Heart left ventricle (tissue), 16 donors: Measurements from ENCODE around the gene IFI27. TPM values are rescaled to one million over a fixed set of nuclear protein-coding genes. Genes with fewer than 3 reads are reported as not detected.

Experiments
- ATAC-seq, 4 donors: fragments of 200-7000 bp; cut with Tn5 transposase; one replicate each; pipeline ENCODE4 v1.9.1; 2020 to 2022; ENCODE audit warnings: moderate library complexity in 4 of 4, mild to moderate bottlenecking in 3 of 4, moderate number of reproducible peaks in 1 of 4
- DNase-seq, 5 donors: peaks; one replicate each; pipeline ENCODE4 v3.0.0-alpha.2; 2020
- H3K27ac ChIP-seq, 12 donors: fragments of 200-600 bp; sonication (generic) in 4 of 12; one replicate each; pipeline versions ENCODE4 v1.5.0 to v1.8.0; 2016 to 2022; ENCODE audit warnings: mild to moderate bottlenecking in 2 of 12
- H3K27me3 ChIP-seq, 9 donors: fragments of 200-600 bp; sonication (generic) in 2 of 9; one replicate each; pipeline versions ENCODE4 v1.5.1 to v1.8.0; 2016 to 2022; ENCODE audit warnings: mild to moderate bottlenecking in 3 of 9
- H3K36me3 ChIP-seq, 9 donors: fragments of 200-600 bp; sonication (generic) in 2 of 9; one replicate each; pipeline versions ENCODE4 v1.5.0 to v1.8.0; 2018 to 2022; ENCODE audit warnings: mild to moderate bottlenecking in 2 of 9
- H3K4me1 ChIP-seq, 12 donors: fragments of 200-600 bp; sonication (generic) in 4 of 12; one replicate each; pipeline versions ENCODE4 v1.5.0 to v1.8.0; 2016 to 2022; ENCODE audit warnings: mild to moderate bottlenecking in 3 of 12
- H3K4me3 ChIP-seq, 12 donors: fragments of 200-600 bp; sonication (generic) in 4 of 12; one replicate each; pipeline versions ENCODE4 v1.5.0 to v1.8.0; 2017 to 2022; ENCODE audit warnings: mild to moderate bottlenecking in 9 of 12, moderate library complexity in 4 of 12
- H3K9me3 ChIP-seq, 12 donors: fragments of 200-600 bp; sonication (generic) in 4 of 12; one replicate each; pipeline versions ENCODE4 v1.5.0 to v1.8.0; 2016 to 2022; ENCODE audit warnings: mild to moderate bottlenecking in 1 of 12
- CTCF ChIP-seq, 12 donors: fragments of 200-600 bp; sonication (generic) in 4 of 12; IDR thresholded peaks; one replicate each; pipeline versions ENCODE4 v1.5.0 to v1.8.0; 2018 to 2022; ENCODE audit warnings: antibody characterized with exemption in 12 of 12, mild to moderate bottlenecking in 5 of 12
- POLR2A ChIP-seq, 2 donors: fragments of 450-650 bp; IDR thresholded peaks; one replicate each; pipeline ENCODE4 v1.6.1; 2017; ENCODE audit warnings: antibody characterized with exemption in 2 of 2, mild to moderate bottlenecking in 2 of 2, moderate library complexity in 2 of 2
- WGBS, 4 donors: extraction: QIAGEN DNeasy Blood & Tissue Kit in 2 of 4; methylation state at CpG; one replicate each; pipeline versions ENCODE4 v1.1.5 to v1.1.7; 2013 to 2018; 5-methylcytosine and 5-hydroxymethylcytosine counted together
- intact Hi-C, 10 donors: fragments of 100-400 bp; cut with DNase I; formaldehyde crosslinking; loops; one replicate each; pipeline versions ENCODE4 v1.11.1 to v1.14.2; 2022
- polyA plus RNA-seq, 2 donors: library from polyadenylated mRNA; stranded (reverse); fragments of 200-250 nt; gene quantifications; one replicate each; pipeline ENCODE4 v1.2.3, GENCODE V29; 2013
- total RNA-seq, 9 donors: library from RNA; depleted of rRNA in 2 of 9; stranded (reverse); fragments of >200 nt in 2 of 9; fragmentation: NEBNext Ultra II Directional in 3 of 9; extraction: Animal tissue kit (Norgen Biotek cat#: 25700) in 3 of 9; gene quantifications; one replicate each; pipeline versions ENCODE4 v1.1.0 to v1.2.4, GENCODE V29; 2016 to 2023
- donor health status: ischemic (EF 13 %, LVEDD 7.1; RV severe dilation, severe dysfunction).
- donor health status: healthy with polysubstance abuse.
- donor health status: DM: no; HTN: yes; CAD: no.
- donor health status: DM: no; HTN: no; CAD: no.
- donor health status: ischemic (EF 25% LVEDD 6.9; RV normal size, moderate dysfunction).
- donor health status: ischemic (EF 25% LVEDD 5.7; RV mildly dilated, moderate dysfunction).
- donor health status: healthy.
- donor health status: DM: yes; HTN: yes; CAD: no.
- donor health status: ischemic (EF 35%, LVEDD 5.7; RV mildly dilated, moderate dysfunction).
- donor health status: nonischemic (EF 11% LVEDD 7.7; RV severe dilation, severe dysfunction).
- donor health status: DM: yes; HTN: yes; CAD: no.
- donor health status: PGD.
- donor health status: ischemic (EF 29% LVEDD 5.4; RV normal size, mild dysfunction).
- donor health status: nonischemic (EF 23%, LVEDD 6.1; RV moderate dilation, normal function).

IFI27 gene
- total and polyA plus RNA-seq, 11 donors, result 135 to 469 (median 262) TPM

GRCh38 chr14:94101748-94102147, 8.8 kb upstream of the IFI27 start:
- Histone ChIP-seq H3K9me3 (no peaks in the 10 kb centered on the region), H3K27ac (no peak overlapping the region), H3K4me1 (no peaks in the 10 kb centered on the region), H3K4me3 (no peak overlapping the region), H3K27me3 (no peaks in the 10 kb centered on the region), H3K36me3 (peaks cover 0 to 7% (median 0%) of the 10 kb centered on the region in 9 donors)
- 86 to 96% (median 94%) methylated on average over 7 to 10 of the region's 10 CpGs for WGBS, 4 donors
- intact Hi-C loops, result no loop called here
- ATAC-seq, result peak in 1 of 4 donors; percentile 21
- no peak for DNase-seq
- TF ChIP-seq CTCF (IDR thresholded peaks at IDR 0.05) (no peak), POLR2A (IDR thresholded peaks at IDR 0.05) (no peak)

GRCh38 chr14:94102768-94103482, 7.6 kb upstream of the IFI27 start:
- intact Hi-C loops, result no loop called here
- Histone ChIP-seq H3K27ac (no peak overlapping the region), H3K4me3 (no peak overlapping the region), H3K9me3 (no peaks in the 10 kb centered on the region), H3K36me3 (no peaks in the 10 kb centered on the region), H3K4me1 (no peaks in the 10 kb centered on the region), H3K27me3 (no peaks in the 10 kb centered on the region)
- no peak for TF ChIP-seq POLR2A (IDR thresholded peaks at IDR 0.05)
- DNase-seq (no peak), ATAC-seq (no peak)
- 87 to 91% (median 89%) methylated on average over 7 to 8 of the region's 8 CpGs for WGBS, 4 donors

GRCh38 chr14:94103554-94104150, 6.9 kb upstream of the IFI27 start:
- DNase-seq (no peak), ATAC-seq (no peak)
- H3K27me3 ChIP-seq, result no peaks in the 10 kb centered on the region
- 62 to 77% (median 67%) methylated on average over 7 of the region's 7 CpGs for WGBS, 4 donors
- H3K4me3 ChIP-seq, result no peak overlapping the region
- no peak overlapping the region for H3K27ac ChIP-seq
- no peaks in the 10 kb centered on the region for H3K36me3 ChIP-seq
- intact Hi-C loops, result no loop called here
- no peaks in the 10 kb centered on the region for H3K9me3 ChIP-seq
- TF ChIP-seq CTCF (IDR thresholded peaks at IDR 0.05) (no peak), POLR2A (IDR thresholded peaks at IDR 0.05) (no peak)
- no peaks in the 10 kb centered on the region for H3K4me1 ChIP-seq

- no peak for ATAC-seq
- DNase-seq, result no peak
- intact Hi-C loops, result no loop called here
- Histone ChIP-seq H3K27ac (no peak overlapping the region), H3K4me3 (no peak overlapping the region), H3K9me3 (no peaks in the 10 kb centered on the region), H3K36me3 (no peaks in the 10 kb centered on the region), H3K27me3 (no peaks in the 10 kb centered on the region), H3K4me1 (peaks cover 0 to 7% (median 4%) of the 10 kb centered on the region in 12 donors)
- TF ChIP-seq CTCF (IDR thresholded peaks at IDR 0.05) (no peak), POLR2A (IDR thresholded peaks at IDR 0.05) (no peak)
- WGBS, 4 donors, result 68 to 76% (median 75%) methylated on average over 10 of the region's 10 CpGs
Measured at GRCh38 chr14:94104731-94105130, 5.8 kb upstream of the IFI27 start.
